SK-N-DZ (cell line): ENCODE data around the gene EPHA3.

Experiments used
- DNase-seq: peaks from one replicate; pipeline ENCODE4 v3.0.0-alpha.2; 2015; ENCODE audit warnings: low spot score

Gene EPHA3

GRCh38 chr3:89227218-89227617 lies 119.8 kb downstream of the EPHA3 start:
- DNase-seq: no peak

DNA sequence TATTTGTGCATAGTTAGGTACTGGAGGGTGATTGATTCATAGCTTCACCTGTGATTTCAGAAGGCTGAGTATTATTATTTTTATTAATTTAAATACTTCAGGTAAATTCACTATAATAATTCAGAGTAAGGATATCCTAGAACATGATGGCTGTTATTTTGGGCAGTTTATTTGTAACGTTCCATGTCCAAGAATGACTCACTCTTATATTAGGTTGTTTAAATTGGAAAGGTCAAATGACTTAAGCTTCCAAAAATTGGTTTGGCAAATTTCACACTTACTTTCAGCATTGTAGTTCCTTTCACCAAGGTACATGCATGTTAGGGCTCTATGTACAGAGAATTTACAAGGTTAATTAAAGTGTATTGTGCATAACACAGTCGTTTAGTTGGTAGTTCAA lies 120.2 kb downstream of the EPHA3 start:
- DNase-seq: no peak

GRCh38 chr3:89232155-89232554 lies 124.7 kb downstream of the EPHA3 start:
- DNase-seq: no peak

GRCh38 chr3:89234620-89235019 lies 127.2 kb downstream of the EPHA3 start:
- DNase-seq: no peak

GRCh38 chr3:89238846-89239245 lies 131.4 kb downstream of the EPHA3 start:
- no peak for DNase-seq

GRCh38 chr3:89239774-89240173 lies 132.4 kb downstream of the EPHA3 start:
- DNase-seq: no peak

DNA sequence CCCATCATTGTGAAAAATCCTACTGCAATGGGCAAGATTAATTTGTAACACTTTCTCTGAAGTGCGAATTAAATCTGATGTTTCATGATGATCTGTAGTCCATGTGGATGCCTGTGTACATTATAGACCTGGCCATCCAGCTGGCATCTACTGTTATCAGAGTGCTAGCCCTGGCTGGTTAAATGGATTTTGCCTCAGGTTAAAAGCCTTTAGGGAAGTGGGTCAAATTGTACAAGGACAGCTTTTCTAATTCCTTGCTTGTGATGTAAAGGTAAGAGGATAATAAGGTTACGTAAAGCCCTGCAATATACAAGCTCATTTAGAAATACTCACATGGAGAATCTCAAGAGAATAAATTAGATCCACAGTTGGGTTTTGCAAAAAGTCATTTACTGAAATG lies 138.2 kb downstream of the EPHA3 start:
- no peak for DNase-seq

- no peak for DNase-seq
Measured at GRCh38 chr3:89246326-89246725, 138.9 kb downstream of the EPHA3 start.

DNA sequence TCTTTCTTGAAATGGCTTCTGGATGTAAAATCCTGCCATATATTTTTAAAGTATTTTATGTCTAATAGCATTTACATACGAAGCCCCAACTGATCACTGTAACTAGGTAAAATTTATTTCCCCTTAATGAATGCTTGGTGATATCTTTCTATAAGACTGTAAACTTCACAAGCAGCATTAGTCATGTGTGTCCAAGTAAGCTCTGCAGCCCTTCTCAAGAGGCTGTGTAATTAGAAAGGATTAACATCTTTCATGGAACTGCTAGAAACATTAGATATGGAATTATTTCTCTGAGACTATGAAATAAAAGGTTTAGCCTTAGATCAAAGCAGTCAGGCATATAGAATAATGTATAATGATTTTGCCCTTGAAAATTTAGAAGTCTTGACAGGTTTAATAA lies 143.3 kb downstream of the EPHA3 start:
- no peak for DNase-seq

DNA sequence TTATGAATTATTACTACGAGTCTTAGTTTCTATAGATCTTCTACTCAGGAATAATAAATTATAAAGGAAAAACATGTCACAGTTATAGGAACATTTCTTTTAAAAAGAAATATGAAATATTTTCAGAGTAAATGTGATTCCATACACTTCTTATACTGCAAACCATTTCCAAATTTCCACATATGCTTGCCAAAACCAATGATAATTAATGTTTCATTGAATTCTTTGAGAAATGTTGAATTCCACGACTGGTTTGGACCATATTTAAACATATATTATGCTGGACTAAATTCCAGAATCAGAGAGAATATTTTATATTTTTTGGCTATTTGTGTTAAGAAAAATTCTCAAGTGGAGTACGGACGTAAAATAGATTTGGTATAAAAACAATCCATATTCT lies 144.6 kb downstream of the EPHA3 start:
- no peak for DNase-seq

GRCh38 chr3:89252860-89253259 lies 145.4 kb downstream of the EPHA3 start:
- no peak for DNase-seq

DNA sequence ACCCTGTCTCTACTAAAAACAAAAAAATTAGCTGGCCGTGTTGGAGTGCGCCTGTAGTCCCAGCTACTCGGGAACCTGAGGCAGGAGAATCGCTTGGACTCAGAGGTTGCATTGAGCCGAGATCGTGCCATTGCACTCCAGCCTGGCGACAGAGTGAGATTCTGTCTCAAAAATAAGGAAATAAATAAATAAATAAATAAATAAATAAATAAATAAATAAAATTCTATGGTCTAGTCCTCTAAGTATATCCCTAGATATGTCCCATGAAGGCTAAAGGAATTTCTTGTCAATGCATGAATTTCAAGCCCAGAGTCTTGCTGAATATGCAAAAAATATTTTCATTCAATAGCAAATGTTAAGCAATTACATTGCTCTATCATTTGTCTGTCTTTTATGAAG lies 149.0 kb downstream of the EPHA3 start:
- DNase-seq: no peak

- no peak for DNase-seq
Measured at GRCh38 chr3:89256882-89257281, 149.5 kb downstream of the EPHA3 start.

GRCh38 chr3:89260721-89261120 lies 153.3 kb downstream of the EPHA3 start:
- DNase-seq: no peak

DNA sequence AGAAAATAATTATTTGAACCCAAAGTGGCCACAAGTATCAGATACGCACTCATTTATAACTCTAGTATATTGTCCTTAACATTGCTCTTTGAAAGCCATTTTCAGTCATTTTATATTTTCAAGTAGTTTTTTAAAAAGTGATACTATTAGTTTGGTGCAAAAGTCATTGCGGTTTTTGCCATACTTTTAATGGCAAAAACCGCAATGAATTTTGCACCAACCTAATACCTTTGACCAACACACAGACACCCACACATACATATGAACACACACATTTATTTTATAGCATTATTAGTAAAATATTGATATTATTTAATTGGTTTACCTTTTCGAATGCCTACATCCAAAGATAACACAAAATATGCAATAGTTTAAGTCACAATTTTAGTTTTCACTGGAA lies 154.3 kb downstream of the EPHA3 start:
- DNase-seq: no peak

- DNase-seq: no peak
Measured at GRCh38 chr3:89262309-89262929, 155.0 kb downstream of the EPHA3 start.

GRCh38 chr3:89264037-89264560 lies 156.7 kb downstream of the EPHA3 start:
- no peak for DNase-seq

DNA sequence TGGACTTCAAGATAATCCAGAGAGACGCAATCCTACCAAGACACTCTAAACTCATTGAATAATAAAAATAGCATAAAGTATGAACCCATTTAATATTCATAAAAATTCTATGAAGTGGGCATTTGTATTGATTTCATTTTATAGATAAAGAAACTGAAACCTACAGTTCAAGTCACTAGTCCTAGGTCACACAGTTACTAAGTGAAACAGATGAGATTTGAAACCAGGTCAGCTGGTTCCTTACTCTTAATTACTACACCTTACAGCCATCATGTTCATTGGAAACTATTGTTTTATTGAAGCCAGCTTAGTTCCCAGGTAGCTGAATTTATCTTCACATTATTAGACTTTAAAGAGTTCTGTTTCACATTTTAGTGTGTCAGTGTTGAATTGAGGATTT lies 158.7 kb downstream of the EPHA3 start:
- DNase-seq: no peak

DNA sequence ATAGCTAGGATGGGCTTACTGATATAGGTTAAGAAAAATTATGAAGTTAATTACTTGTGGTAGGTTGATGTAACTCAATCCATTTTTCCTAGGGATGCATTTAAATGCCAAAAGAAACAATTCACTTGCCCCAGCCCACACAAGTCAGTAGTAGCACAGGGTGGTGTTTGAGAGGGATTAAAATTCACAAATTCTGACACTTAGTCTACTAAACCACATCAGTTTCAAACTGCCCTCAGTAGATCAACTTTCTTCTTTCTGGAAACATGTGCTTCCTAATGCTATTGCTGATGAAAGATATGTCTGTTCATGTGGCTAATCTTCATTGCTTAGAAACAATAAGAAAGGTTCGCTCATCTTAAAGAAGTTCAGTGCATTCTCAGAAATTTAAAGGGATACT lies 160.6 kb downstream of the EPHA3 start:
- no peak for DNase-seq

GRCh38 chr3:89270201-89270600 lies 162.8 kb downstream of the EPHA3 start:
- DNase-seq: no peak

DNA sequence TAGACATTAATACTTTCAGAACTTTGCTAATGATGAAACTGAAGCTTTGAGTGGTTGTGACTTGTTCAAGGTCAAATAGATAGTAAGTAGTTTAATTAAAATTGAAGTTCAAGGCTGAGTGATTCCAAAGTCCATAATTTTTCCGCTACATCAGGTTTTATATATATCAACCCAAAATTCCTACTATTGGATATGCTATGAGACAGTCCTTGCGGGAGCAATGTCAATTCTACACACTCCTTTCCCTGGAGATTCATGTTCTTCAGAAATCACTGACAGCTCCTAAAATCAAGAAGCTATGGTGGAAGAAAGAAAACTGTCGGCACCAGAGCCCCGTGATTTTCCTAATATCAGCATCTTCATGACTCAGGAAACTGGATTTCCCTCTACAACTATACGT lies 167.6 kb downstream of the EPHA3 start:
- DNase-seq: no peak

- DNase-seq: no peak
Measured at GRCh38 chr3:89276116-89276515, 168.7 kb downstream of the EPHA3 start.

DNA sequence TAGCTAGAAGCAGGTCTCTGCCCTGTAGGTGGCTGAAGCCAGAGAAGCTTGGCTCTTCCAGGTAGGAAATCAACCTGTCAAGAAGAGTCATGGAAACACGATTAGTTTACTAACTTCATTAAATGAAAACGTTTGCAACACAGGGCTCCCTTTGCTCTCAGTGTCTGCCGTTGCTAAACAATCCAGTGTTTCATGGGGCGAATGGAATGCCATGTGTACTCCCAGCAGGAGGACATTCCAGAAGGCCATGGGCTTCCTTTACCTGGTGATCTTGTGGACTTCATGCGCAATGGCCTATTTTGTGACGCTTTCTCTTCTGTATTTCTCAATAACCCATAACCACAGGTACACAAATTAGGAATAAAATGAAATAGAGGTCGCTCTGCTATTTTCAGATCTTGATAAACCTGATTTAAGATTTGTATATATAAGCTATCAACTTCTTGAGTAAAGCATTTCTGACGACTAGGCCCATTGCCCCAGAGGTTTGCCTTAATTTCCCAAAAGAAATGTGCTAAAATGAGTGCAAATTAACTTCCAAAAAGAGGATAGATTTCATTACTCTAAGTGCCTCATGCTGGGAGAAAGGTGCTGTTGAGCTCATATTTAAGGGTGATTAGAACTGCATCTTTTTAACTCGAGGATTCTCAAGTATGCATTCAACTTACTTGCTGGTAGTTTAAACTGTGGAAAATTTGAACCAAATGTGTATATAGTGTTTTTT lies 171.0 kb downstream of the EPHA3 start:
- no peak for DNase-seq
